GM19351 (cell line): ENCODE data around the gene MMP25.

Source experiments
- ATAC-seq: cut with Tn5 transposase; IDR thresholded peaks from one replicate; pipeline ENCODE4 v1.9.1; 2021; ENCODE audit warnings: mild to moderate bottlenecking, moderate library complexity; ENCODE audit not compliant: unreplicated experiment

Gene MMP25

DNA sequence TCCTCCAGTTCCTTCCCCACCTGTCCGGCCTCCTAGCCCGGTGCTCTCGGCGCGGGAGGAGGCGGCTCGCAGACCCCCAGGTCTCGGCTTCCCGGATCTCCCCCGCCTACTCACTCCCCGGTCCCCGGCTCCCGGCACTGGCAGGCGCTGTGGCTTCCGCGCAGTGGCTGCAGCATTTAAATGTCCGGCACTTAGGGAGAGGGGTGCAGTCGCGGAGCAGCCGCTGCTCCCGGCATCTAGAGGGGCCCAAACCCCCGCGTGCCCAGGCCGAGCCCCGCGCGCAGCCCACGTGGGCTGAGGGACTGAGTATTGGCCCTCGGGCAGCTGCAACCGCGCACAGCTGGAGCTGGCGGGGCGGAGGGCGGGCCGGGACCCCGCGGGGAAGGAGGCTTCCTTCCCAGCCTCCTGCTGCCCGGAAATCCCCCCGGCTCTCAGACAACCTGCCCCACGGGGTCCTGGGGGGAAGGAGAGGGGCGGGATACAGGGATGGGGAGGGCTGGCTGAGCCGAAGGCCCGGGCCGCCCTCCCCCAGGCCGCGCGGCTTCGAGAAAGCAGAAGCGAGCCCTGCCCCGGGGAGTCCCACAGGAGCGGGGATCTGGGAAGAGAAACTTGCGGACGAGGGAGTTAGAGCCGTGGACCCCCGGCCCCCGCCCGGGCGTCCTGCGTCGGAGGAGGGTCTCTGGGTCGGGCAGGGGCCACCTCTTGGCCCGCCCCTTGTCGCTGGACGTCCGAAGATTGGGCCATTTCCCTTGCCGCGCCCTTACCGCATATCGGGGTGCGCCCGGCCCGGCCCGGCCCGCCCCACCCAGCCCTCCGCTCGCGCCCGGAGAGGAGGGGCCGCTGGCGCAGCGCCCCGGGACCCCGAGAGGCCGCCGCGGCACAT lies at the start of gene MMP25:
TSS of gene MMP25 (plus strand) at position 804 of the 883 bp plus-strand sequence. CDS start 357 bp downstream, outside the sequence.
- no peak for ATAC-seq

DNA sequence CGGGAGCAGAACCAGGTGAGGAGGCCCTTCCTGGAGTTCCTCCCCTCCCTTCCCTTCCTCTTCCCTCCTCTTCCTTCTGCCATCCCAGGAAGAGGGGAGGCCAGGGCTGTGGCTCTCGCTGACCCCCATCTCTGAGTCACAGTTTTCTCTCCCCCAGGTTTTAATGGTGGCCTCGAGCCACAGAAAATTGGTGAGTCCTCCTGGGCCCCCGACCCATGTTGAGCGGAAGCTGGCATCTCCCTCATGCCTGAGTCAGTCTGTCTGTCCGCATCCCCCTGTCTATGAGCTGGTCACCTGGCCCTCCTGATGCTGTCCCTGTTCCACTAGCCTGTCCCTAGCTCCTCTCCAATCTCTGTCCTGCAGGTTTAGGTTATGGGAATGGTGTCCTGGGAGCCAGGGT lies 46.4 kb upstream of the MMP25 start:
- no peak for ATAC-seq

- no peak for ATAC-seq
Measured at GRCh38 chr16:3000540-3000939, 45.8 kb upstream of the MMP25 start.

DNA sequence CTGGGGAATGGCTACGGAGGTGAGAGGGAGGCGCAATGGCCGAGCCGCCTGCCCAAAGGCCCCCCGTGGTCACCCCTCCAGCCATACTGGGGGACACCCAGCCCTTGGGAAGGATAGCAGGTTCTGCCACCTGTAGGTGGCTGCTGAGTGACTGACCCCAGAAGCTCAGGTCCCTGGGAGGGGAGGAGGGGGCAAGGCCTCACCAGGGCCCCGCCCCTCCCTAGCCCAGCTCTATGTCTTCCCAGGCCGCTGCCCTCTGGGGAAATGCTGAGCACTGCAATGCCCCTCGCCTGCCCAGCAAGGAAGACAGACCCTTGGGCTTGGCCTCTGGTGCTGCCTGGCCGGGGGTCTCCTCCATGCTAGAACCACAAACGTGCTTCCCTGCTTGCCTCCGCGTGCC lies 45.0 kb upstream of the MMP25 start:
- no peak for ATAC-seq

GRCh38 chr16:3003582-3004270 lies 42.6 kb upstream of the MMP25 start:
- peak; percentile 96 for ATAC-seq

- ATAC-seq, result peak; percentile 12
Measured at GRCh38 chr16:3004319-3004718, 42.0 kb upstream of the MMP25 start.

DNA sequence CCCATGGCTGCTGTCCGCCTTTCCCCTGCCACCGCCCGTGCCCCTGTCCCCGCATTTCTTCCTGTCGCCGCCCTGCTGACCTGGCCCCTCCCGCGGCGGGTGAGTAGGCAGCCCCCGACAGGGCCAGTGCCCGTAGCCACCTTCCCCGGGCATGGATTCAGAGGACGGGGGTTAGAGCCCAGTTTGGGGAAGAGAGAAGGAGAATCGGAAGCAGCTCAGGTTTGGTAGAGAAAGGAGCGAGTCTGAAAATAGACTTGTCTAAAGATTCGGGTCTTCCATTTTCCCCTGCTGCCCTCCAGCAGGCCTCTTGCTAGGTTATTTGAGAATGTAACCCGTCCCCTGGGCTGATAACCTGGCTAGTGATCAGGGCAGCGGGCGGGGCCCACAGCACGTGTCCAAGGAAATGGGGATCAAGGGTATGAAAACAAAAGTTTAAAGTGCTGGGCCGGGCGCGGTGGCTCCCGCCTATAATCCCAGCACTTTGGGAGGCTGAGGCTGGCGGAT lies 41.5 kb upstream of the MMP25 start:
- ATAC-seq, result no peak

DNA sequence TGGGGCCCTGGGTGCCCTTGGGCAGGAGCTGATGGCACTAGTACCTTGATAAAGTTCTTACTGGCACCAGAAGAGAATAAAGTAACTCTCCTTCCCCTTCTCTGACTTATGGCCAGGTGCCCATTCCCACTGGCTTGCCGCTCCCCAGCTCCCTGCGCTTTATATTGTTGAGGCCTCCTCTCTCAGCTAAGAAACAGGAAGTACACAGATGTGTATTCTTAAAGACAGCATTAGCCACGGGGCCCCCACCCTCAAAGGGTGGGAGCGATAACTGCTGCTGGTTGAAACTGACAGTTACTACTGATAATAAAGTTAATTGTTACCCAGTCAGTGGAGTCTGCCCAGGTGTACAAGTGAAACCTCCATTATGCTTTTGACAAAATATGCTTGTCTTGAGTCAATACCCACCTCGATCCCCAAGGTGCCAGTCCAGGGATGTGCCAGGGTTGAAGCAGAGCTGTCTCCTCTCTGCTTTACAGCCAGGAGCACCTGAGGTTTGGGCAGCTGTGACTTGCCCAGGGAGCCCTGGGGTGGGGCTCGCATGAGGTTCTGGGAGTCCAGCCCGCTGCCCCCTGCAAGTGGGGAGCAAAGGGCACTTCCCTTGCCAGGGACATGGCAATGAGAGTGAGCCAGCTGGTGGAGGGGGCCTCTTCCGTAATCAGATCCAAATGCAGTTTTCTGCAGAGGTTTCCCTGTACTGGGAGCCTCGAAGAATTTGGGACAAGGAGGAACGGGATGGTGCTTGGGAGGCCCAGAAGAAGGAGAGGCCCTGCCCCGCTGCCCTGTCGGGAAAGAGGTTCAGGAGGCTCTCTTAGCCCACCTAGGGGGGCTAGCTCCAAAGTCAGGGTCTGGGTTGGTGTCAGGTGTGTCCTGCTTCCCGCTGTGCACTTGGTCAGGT lies 39.1 kb upstream of the MMP25 start:
- ATAC-seq, result no peak

- no peak for ATAC-seq
Measured at GRCh38 chr16:3007957-3008689, 38.2 kb upstream of the MMP25 start.

DNA sequence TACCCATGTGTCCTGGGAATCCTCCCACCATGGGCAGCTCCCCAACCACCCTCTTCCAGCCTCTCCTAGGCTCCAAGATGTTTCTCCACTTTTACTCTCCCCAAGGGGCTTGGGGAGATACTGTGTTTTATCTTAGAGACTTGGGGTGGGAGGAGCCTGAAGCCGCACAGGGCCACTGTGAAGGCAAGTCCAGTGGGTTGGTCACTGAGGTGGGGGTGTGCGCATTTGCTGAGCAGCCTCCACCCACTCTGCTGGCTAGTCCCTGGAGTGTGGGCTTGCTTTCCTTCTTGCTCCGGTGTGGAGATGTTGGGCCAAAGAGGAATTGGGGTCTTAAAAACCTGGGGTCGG lies 37.7 kb upstream of the MMP25 start:
- no peak for ATAC-seq

DNA sequence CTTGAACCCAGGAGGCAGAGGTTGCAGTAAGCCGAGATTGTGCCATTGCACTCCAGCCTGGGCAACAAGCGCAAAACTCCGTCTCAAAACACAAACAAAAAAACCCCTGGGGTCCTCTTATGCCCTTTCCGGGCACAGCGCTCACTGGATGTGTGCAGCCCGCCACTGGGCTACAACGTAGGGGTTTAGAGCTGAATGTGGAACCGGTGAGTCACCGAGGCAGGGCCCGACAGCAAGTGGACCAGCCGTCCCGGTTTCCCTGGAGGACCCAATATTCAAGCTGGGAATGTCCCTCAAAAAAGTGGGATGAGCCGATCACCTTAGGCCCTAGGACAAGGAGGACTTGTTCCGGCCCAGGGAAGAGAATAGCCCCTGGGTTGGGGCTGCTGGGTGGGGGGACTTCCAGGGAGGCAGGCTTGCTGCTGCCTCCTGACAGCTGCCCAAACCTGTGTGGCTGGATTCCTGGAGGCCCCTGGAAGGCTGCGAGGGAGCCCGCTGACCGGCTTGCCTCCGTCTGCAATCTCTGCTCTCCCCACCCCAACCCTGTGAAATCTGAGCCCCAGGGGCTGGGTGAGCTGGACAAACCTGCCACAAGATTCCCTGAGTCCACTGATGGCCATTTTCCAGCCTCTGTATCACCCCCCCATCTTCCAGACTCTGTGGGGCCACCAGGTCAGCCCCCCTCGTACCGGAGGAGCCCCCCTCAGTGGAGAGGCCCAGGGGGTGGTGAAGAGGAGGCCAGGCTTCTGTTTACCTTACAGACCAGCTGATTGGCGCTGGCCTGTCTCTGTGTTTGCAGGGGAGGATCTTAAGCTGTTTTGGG lies 36.6 kb upstream of the MMP25 start:
- no peak for ATAC-seq

DNA sequence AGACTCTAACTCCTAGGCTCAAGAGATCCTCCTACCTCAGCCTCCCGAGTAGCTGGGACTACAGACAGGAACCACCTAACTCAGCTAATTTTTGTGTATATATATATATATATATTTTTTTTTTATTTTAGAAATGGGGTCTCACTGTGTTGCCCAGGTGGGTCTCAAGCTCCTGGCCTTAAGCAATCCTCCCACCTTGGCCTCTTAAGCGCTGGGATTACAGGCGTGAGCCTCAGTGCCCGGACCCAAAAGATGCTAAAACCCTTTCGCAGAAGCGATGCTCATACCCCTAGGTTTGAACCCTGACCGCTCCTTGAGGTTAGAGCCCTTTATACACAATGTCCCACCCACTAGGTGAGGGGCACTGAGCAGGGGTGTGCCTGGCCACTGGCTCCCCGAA lies 35.9 kb upstream of the MMP25 start:
- no peak for ATAC-seq

GRCh38 chr16:3012246-3012645 lies 34.1 kb upstream of the MMP25 start:
- no peak for ATAC-seq

DNA sequence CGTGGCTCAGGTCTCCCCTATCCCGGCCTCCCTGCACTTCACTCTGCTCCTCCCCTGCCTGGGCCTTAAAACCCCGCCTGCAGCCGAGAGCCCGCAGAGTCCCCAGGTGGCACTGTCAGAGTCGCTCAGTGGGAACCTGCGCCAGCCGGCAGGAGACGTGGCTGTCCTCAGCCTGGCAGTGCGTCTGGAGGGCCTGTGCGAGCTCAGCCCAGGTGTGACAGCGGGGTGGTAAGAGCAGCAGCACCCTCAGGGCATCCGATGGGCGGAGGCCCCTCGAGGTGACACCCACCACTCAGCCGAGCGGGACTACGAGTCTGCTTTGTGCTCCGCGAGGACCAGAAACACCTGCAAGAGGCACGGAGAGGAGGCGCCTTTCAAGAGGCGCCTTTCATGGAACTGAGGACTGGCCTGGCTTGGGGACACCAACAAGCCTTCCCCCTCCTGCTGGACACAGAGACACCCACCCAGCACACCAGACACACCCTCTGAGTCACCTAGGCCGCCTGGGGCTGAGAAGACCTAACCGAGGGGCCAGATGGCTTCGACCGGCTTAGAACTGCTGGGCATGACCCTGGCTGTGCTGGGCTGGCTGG lies 33.4 kb upstream of the MMP25 start, which contains the start of gene CLDN9:
TSS of gene CLDN9 (plus strand) at position 96 of the 593 bp plus-strand sequence. CDS start at position 536, 440 bp downstream.
- ATAC-seq, result no peak

DNA sequence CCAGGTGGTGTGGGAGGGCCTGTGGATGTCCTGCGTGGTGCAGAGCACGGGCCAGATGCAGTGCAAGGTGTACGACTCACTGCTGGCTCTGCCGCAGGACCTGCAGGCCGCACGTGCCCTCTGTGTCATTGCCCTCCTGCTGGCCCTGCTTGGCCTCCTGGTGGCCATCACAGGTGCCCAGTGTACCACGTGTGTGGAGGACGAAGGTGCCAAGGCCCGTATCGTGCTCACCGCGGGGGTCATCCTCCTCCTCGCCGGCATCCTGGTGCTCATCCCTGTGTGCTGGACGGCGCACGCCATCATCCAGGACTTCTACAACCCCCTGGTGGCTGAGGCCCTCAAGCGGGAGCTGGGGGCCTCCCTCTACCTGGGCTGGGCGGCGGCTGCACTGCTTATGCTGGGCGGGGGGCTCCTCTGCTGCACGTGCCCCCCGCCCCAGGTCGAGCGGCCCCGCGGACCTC lies 32.8 kb upstream of the MMP25 start:
- no peak for ATAC-seq

DNA sequence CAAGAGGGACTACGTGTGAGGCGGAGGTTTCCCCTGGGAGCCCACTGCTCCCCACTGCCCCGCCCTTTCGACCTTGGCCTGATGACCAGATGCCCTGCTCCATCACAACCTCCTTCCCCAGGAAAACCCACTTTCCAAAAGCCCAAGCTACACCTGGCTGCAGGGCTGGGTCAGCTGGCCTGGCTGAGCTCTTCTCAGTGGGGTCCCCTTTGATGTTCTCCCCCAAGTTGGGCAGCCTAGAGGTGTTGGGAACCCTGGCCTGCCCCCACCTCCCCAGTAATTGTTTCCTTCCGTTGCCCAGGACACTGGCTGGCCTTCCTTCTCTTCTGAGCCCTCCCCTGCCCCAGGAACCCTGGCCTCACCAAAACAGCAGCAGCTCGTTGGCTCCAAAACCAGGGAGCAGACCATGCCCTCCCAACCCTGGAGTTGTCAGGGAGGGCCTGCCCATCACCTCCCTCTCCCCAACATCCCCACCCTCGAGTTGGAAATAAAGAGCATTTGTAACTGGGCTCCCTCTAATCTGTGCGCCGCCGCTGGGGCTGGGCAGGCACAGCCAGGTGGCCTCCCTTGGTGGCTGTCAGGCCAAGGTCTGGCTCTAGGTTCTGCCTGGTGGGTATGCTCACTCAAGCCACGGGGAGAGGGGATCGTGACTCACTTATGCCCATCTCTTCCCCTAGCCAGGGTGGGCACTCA lies 32.2 kb upstream of the MMP25 start:
- no peak for ATAC-seq

- ATAC-seq, result no peak
Measured at GRCh38 chr16:3014971-3015370, 31.4 kb upstream of the MMP25 start.

GRCh38 chr16:3015865-3016521 lies 30.4 kb upstream of the MMP25 start:
- ATAC-seq, result no peak
